Hematopoietic multipotent progenitor cell (in vitro differentiated cells): ENCODE results near the gene MRPS11. TPM values are rescaled to one million over a fixed set of nuclear protein-coding genes. Genes with fewer than 3 reads are reported as not detected.
"Not testable (repeated sequence)": the region's sequence is repeated elsewhere in the genome, so short reads cannot be mapped to it uniquely, and the experiment has no call there.

ENCODE experiments used
- DNase-seq, 3 donors: peaks; one replicate each; pipeline ENCODE4 v3.0.0-alpha.2; 2011 to 2015; ENCODE audit warnings: low read depth in 2 of 3, low spot score in 2 of 3
- total RNA-seq: library from RNA; depleted of rRNA; stranded (reverse); fragments of >200 nt; gene quantifications from one replicate; pipeline ENCODE4 v1.2.3, GENCODE V29; 2012

Gene MRPS11
- total RNA-seq: 29.6 TPM

DNA sequence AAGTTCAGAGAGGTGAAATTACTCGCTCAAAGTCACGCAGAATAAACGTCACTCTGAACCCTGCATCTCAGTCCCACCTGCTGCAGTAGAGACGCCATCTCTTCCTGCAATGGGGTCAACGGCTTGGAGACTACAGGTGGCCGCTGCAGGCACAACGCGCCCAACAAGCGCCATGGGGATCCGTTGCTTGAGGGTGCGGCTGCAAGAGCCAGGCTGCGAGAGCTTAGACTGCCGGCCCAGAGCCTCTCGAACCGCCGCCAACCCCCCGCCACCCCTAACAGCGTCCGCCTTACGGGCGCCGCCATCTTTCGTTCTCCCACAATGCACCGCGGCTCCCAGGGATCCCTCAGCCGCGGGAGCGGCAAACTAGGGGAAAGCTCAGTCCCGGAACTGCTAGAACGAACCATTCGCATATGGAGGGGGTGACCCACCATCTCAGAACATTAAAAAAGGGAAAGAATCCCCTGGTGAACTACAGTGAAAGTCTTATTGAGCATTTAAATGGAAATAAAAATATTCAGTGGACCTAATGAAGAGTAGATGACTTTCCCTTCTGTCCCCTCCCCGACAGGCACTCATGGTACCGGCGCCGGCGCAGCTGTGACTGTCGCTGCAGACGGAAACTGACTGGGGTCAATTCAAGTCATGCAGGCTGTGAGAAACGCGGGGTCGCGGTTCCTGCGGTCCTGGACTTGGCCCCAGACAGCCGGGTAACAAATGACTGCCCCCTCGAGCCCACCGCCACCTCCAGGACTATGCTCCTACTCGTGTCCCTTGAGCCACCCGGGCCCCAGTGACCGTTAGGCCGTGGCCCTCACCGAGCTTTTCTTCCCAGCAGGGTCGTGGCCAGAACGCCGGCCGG, at the start of gene MRPS11, which contains the start of gene MRPL46:
Gene MRPS11, plus strand, starts transcription at position 636 of the 862 bp plus-strand sequence. Its CDS starts 10 bp downstream, at position 646.
Gene MRPL46, minus strand, starts transcription at position 316 of the 862 bp plus-strand sequence. Its CDS starts 11 bp downstream, at position 305.
- peak; percentile 86 to 94 (median 90) for DNase-seq

DNA sequence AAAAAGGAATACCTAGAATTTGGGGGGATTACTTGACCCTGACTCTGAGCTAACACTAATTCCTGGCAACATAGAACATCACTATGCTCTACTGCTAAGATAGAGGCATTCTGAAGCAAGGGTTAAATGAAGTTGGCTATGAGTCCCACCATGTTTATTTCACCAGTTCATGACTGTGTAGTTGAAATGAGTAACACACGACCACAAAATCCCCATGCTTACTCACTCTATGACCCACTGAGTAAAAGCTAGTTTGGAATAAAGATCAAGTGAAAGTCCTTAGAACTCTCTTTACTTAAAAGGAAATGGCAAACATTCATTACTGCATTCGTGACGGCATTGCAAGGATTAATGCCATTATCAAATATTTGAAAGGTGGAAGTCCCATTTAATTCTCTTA, 47.7 kb upstream of the MRPS11 start:
- DNase-seq: no peak

DNA sequence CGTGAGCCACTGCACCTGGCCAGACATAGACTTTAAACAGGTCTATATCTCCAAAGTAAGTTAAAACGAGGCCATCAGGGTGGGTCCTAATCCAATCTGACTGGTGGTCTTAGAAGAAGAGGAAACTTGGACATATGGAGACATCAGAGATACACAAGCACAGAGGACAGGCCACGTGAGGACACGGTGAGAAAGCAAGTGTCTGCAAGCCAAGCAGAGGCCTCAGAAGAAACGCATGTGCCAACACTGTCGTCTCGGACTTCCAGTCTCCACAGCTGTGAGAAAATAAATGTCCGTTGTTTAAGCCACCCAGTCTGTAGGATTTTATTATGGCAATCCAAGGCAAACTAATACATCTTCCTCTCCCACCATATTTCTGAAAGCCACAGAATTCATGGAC, 44.2 kb upstream of the MRPS11 start:
- no peak for DNase-seq

DNA sequence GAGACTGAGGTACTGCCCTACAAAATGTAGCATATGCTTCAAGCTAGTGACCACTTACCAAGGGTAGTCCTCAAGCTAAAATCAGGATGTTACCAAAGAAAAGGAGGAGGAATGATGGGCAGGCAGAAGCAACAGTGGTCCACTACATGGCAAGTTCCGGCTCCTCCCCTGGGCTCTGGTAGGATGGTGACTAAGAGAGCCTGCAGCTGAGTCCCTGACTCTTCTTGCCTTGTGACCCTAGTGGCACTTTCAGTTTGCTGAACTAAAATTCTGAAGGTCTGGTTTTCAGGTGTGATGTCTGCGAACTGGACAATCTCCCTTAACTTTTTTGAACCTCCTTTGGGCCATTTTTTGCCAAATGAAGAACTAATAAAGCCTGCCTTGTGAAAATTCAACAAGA, 41.2 kb upstream of the MRPS11 start:
- no peak for DNase-seq

DNA sequence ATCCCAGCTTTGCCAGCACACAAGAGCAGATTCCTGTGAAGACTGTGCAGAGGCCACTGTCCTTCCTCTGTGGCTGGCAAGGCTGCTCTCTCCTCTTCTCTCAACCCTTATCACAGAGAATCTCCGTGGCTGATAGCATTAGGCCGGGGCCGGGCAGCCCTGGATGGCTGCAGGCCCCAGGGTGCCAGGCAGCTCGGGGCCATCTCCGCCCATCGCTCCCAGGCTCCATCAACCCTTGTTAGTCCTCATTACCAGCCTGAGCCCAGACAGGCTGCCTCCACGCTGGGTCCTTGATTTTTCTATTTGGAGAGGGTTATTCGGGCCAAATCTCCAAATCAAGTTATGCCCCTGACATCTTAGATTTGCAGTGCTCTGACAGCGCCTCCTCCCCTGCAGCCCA, 39.5 kb upstream of the MRPS11 start:
- DNase-seq: no peak

DNA sequence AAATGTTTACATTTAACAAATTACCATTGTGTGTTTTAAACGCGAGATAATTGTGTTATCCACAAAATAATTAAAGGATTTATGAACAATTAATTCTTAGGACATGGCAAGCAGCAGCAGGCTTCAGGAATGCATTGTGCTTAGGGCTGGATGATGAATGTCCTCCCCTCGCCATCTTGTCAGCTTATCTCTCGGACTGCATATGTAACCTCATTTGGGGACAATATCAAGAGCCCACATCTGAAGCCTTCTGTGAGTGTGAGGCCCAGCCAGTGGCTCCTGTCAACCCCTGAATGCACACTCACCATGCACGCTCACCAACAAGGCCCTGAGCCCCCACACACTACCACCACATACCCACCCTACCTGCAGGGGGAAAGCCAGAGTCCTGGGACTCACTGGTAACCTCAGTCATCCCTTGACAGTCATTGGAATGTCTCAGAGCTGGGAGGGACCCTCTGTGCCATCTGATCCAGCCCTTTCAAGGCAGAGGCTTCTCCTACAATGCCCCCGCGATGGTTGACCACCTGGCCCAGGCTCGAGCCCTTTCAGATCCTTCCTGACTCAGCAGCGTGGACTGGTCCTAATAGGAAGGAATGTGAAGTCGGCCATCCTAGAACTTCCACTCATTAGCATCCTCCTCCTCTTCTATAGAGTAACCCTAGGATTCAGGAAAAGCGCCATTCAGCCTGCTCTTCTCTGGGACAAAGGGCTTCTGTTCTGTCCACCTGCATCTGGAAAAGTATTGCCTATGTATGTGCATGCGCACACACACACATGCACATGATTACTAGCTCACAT, 38.5 kb upstream of the MRPS11 start:
- DNase-seq: no peak

DNA sequence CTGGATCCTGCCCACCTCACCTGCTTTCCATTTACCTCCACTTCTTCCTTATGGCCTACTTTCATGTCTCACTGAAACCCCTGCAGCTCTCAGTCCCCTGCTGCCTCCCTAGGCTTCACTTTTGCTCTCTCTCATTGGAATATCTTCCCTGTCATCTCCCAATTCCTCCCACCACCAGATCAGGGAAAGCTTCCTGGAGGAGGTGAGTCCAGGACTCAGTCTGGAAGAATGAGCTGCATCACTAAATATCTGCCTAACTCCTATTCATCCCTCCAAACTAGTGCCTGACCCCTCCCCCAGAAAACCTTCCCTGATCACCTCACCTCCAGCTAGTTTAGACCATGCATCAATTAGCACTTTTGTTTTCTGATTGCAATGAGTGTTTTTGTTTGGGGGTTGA, 37.5 kb upstream of the MRPS11 start:
- no peak for DNase-seq

DNA sequence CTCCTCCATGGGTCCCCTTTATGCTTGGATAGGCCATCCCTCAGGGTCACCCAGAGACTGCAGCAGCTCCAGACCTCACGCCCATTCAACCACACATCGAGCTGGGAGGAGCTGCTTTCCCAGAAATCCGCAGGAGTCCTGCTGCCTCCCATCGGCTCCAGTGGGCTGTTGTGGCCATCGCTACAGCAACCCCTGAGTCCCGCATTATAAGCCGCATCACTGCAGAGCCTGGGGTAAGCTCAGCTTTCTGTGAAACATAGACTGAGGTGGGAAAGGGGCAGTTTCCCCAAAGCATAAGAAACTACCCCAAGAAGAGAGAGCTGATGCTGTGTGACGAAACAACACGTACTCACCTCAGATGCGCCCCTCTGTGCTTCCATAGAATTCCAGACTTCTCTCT, 36.1 kb upstream of the MRPS11 start:
- no peak for DNase-seq

DNA sequence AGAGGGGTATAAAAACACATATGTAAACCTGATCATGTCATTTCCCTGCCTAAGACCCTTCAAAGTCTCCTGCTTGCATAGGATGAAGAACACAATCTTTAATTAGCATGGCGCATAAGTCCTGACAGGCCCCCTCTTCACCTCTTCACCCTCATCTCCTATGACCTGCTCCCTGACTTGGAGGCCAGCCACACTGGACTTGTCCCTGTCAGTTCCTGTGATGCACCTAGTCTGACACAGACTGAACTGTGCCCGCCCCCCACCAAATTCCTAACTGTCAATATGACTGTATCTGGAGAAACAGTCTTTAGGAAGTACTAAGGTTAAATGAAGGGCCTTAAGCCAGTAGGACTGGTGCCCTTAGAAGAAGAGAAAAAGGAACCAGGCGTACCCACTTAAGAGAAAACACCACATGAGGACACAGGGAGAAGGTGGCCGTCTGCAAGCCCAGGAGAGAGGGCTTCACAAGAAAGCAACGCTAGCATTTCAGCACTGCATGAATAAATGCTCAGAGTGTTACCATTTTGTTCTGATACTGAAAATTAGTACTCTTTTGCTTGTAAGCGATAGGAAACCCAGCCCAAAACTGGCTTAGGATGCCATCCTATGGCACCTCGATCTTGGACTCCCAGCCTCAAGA, 34.3 kb upstream of the MRPS11 start:
- DNase-seq: no peak

DNA sequence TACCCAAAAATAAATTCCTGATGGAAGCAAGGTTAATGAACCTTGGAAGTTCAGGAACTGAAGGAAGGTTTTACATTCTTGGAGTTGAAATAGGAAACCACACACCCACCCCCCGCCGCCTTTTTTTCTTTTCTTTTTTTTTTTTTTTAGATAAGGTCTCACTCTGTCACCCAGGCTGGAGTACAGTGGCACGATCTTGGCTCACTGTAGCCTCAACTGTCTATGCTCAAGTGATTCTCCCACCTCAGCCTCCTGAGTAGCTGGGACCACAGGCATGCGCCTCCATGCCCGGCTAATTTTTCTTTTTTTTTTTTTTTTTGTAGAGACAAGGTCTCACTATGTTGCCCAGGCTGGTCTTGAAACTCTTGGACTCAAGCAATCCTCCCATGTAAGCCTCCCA, 33.4 kb upstream of the MRPS11 start:
- not testable (repeated sequence) for DNase-seq

DNA sequence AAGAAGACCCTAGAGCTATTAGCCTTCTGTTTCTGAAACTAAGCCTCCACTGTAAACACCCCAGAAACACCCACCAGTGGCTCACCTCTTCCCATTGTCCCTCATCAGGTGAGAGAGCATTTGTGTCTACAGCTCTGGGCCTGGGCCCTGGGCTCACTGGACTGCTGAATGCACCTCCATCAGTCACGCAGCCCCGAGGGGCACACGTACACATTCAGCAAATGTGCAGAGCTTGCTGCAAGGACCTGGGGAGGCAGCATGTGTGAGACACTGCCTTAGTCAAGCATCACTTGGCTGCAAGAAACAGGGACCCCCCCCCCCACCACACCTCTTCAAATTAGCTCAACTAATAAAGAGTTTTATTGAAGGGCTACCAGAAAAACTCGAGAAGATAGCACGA, 29.3 kb upstream of the MRPS11 start:
- DNase-seq: no peak

DNA sequence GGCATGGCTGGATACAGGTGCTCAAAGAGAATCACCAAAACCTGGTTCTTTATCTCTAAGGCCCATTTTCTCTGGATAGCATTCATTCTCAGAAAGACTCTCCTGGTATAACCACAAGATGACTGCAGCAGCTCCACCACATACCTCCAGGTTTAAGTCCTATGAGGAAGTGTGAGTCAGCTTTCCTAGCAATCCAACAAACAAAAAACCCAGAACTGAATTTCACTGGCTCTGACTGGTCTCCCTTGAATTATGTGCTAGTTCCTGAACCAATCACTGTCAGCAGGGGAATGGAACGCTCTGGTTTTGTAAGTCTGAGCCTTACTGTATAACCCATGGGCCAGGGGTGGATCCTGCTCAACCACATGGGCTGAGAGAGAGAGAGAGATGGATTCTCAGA, 27.5 kb upstream of the MRPS11 start:
- DNase-seq: peak in 1 of 3 donors; percentile 2

DNA sequence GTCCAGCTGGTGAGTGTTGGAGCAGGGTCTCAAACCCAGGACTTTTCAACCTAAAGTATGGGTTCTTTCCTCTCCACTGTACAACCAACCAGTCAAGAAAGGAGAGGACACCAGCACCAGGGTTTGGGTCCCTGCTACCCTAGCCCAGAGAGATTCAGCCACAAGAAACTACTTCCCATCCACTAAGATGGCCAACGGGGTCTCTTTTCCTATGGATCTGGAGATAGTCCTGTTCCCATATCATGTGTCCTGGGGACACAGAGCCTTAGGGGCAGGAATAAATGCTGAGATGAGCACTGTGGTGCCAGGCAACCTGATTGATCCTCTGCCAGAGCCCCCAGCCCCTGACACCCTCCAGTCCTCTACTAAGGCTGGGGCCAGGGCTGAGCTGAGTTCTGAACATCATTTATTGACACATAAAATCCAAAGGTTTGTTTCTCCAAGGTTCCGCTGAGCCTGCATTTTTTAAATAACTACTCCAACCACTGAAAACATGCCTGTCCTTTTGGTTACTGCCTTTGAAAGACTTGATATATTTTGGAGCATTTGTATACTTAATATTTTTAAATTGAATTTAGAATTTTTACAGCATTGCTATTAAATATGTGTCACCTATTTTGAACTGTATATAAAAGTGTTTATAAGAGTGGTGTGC, 26.3 kb upstream of the MRPS11 start:
- no peak for DNase-seq

DNA sequence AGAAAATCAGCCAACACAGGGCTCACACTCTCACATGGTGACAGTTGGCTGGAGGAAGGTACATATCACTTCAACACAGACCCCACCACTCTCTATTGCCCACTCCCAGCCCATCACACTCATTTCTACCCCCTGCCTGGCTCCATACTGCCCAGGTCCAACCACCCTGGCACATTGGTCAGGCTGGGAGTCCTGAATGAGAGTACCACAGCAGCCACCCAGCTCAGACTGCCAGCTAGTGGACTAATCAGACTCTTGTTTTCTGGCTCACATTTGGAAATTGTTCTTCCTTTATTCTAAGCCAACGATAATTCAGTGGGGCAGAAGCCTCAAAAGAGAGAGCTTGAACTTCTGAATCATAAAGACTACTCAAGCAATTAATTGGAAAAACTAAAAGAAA, 20.3 kb upstream of the MRPS11 start:
- DNase-seq: no peak

DNA sequence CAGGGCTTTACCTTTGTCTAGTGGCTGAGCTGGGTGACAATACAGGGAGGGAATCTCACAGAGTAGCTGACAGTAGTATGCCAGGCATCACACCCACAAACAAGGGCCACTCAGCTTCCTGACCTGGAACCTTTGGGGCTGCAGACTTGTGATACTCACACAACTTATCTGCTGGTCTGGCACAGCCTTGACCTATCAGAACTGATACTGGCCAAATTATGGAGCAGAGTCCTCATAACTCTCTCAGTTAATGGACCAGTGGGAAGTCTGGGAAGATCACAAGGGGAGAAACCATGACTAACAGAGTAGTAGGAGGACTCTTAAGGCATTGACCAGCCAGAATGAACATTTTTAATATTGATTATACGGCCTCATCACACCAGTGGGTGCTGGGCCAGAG, 19.8 kb upstream of the MRPS11 start:
- DNase-seq: no peak

DNA sequence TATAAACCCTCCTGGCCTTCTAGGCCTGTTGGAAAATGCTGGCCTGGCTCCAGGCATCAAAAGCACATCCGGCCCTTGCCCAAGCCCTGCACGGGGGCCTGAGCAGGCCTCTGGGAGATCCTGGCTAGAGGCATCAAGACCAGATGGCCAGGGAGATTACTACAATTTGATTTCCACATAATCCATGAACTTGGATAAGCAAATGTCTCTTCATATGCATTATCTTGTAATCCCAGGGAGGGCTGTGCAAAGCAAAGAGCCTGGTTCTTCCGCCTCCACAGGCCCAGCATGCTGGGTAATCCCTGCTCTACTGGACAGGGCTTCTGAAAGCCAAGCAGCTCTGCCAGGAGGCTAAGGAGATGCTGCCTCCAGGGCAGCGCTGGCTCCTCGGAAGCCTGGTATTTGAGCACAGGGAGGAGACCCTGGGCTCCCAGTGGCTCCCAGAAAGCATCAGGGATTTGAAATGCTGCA, 18.5 kb upstream of the MRPS11 start:
- no peak for DNase-seq

DNA sequence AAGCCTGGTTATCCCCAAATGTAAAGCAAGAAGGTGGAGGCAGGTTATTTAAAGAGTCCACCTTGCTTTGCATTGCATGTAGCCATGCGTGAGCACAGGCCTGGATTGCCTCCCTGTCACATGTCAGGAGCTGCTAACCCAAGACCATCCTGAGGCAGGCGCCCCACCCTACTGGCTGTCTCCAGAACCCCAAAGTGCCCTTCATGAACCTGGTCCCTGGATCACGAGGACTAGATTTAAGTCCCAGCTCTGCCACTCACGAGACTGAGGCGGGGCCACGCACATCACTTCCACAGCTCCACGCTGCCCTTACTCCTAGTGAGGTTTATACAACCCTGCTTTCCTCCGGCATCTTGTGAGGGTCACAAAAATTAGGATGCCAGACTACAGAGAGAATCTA, 17.9 kb upstream of the MRPS11 start:
- DNase-seq: no peak

DNA sequence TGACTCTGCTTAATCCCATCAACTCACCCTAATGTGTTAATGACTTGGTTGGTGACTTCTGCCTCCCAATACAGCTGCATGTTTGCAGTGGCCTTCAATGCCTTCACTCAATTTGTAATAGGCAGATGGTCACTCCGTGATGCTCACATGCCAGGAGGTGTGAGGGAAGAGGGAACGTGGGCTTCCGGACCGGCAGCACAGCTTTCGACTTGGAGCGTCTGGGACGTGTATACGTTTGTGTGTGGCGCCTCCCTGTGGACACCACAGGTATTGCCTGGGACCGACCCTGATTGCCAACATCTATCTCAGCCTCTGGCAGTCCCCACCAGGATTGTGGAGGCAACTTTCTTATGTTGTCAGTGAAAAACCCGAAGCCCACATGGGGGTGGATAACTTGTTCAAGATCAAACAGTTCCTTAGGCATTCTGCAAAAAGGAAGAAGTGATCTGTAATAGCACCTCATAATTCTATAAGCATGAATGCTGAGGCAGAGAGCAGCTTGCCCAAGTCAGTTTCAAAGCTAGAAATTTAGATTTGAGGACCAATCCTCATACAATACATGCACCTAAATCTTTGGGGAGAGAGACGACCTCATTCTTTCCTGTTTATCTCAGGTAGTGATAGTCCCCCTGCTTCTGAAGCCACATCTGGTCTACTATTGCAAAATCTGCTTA, 17.2 kb upstream of the MRPS11 start:
- peak in 2 of 3 donors; percentile 52 to 73 for DNase-seq

DNA sequence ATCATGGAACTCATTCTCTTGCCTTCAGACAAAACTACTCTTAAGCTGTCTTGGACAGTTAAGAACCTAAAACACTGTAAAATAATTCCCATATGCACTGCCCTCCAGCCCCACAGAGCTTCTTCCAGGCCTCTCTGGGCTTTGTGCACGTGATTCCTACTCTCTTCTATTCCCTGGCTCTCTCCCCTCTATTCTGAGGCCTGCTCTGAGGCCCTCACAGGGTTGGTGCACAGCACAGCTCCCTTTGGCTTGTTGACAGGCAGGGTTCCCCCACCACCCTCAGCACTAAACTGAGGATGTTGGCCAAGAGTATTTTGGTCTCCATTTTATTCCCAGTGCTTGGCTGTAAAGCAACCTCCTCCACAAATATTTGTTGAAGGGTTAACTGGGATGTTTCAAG, 13.9 kb upstream of the MRPS11 start:
- DNase-seq: no peak

DNA sequence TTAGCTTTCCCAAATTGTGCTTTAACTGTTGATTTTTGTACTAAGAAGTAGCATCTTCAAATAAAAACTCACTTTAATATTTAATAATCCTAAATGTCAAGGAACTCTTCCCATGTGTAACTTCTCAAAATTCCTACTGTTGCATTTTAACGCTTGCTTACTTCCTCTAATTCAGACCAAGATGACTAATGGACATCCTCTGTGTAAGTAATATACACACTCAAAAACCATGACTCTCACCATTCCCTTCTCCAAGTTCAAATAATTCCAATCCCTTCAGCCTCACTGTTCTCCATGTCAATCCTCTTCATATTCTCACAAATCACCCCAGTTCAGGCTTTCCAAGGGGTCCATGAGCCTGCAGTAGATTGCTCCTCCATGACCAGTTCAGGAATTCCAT, 13.3 kb upstream of the MRPS11 start:
- DNase-seq: no peak
